ENCODE results near the gene KIF16B. TPM values are rescaled to one million over a fixed set of nuclear protein-coding genes. Genes with fewer than 3 reads are reported as not detected.

Gene KIF16B
- total RNA-seq, 1 experiment from 2014 or later: 7.0 TPM

- Histone ChIP-seq H3K4me2 (ENCODE audit: low read length) (no peak overlapping the region), H4K20me1 (ENCODE audit: insufficient read depth) (no peaks in the 10 kb centered on the region), H2AFZ (ENCODE audit: low read depth, low read length, poor library complexity, severe bottlenecking) (no peak overlapping the region), H3K79me2 (ENCODE audit: insufficient read depth, low read length) (no peaks in the 10 kb centered on the region), H3K9me3 (ENCODE audit: control insufficient read depth in 1 of 2, insufficient read depth in 1 of 2, low read depth in 1 of 2, low read length in 2 of 2) (no peaks in the 10 kb centered on the region), H3K9me2 (ENCODE audit: insufficient read depth) (no peaks in the 10 kb centered on the region), H3K27ac (ENCODE audit: low read depth, low read length) (no peak overlapping the region), H3K4me1 (ENCODE audit: control insufficient read depth in 1 of 2, insufficient read depth in 2 of 2, low read length in 2 of 2) (no peaks in the 10 kb centered on the region), H3K27me3 (ENCODE audit: insufficient read depth, low read length) (no peaks in the 10 kb centered on the region), H3K36me3 (ENCODE audit: control insufficient read depth in 1 of 2, insufficient read depth in 2 of 2, low read length in 2 of 2) (no peaks in the 10 kb centered on the region), H3K9ac (ENCODE audit: low read length) (no peak overlapping the region), H3K4me3 (replicated peaks in 1 of 2; ENCODE audit: low read depth in 1 of 2, low read length in 2 of 2) (no peak overlapping the region)
- ChIA-PET RAD21 (ENCODE audit: low non-redundant PET in 1 of 2, low total read pairs in 2 of 2, uncharacterized antibody in 2 of 2, unreplicated experiment in 2 of 2) (no interaction called here), CTCF (no interaction called here), POLR2A (no interaction called here)
- BruUV-seq (replicated peaks): no TSS peak
- ATAC-seq (no peak), DNase-seq (ENCODE audit: low read depth, low spot score) (no peak)
- intact Hi-C loops (cut with micrococcal nuclease): no loop called here
- TF ChIP-seq FOSL1 (IDR thresholded peaks at IDR 0.05; ENCODE audit: low read depth) (no peak), ATF3 (IDR thresholded peaks at IDR 0.05) (no peak), CEBPB (IDR thresholded peaks at IDR 0.05; ENCODE audit: low read depth) (no peak), POLR2A (IDR thresholded peaks at IDR 0.05; ENCODE audit: borderline replicate concordance, extremely low read depth, insufficient read depth, insufficient read length) (no peak), ZBTB33 (IDR thresholded peaks at IDR 0.05; ENCODE audit: extremely low read depth, insufficient replicate concordance, low read length) (no peak), ELF1 (IDR thresholded peaks at IDR 0.05; ENCODE audit: borderline replicate concordance, low read depth) (no peak)
Measured at GRCh38 chr20:16222859-16223411, 350.3 kb downstream of the KIF16B start.

Other genes with a start within 250 kb of the KIF16B start
- 78.4 TPM for gene SNRPB2, start 156.6 kb upstream of the KIF16B start, total RNA-seq (2021; ENCODE audit: unreplicated experiment)
- gene OTOR, start 174.9 kb upstream of the KIF16B start, total RNA-seq (2021; ENCODE audit: unreplicated experiment): not detected